WTC11 (cell line): ENCODE data around the gene DAPK1. TPM values are rescaled to one million over a fixed set of nuclear protein-coding genes. Genes with fewer than 3 reads are reported as not detected.
A peak's percentile ranks its signal among the peaks of the same experiment; 100 is the strongest.

Experiments
- ETV6 ChIP-seq: sonication (generic); formaldehyde crosslinking; IDR thresholded peaks from 2 replicates; pipeline ENCODE4 v1.8.1; 2022; ENCODE audit warnings: mild to moderate bottlenecking, missing genetic modification reagents
- FOXK1 ChIP-seq: sonication (generic); formaldehyde crosslinking; IDR thresholded peaks from 2 replicates; pipeline ENCODE4 v1.8.0; 2022; ENCODE audit warnings: mild to moderate bottlenecking, moderate library complexity, missing genetic modification reagents
- MXD4 ChIP-seq: fragments of 250-450 bp; sonication (Bioruptor Pico); IDR thresholded peaks from 2 replicates; pipeline ENCODE4 v1.8.0; 2021; ENCODE audit warnings: mild to moderate bottlenecking, moderate library complexity, borderline replicate concordance
- MYBL2 ChIP-seq: sonication (generic); formaldehyde crosslinking; IDR thresholded peaks from 2 replicates; pipeline ENCODE4 v1.8.1; 2023; ENCODE audit warnings: mild to moderate bottlenecking, moderate library complexity, missing genetic modification reagents
- NFYB ChIP-seq: sonication (generic); formaldehyde crosslinking; conservative IDR thresholded peaks from 2 replicates; pipeline ENCODE4 v1.8.0; 2022; ENCODE audit warnings: low read depth, missing genetic modification reagents
- NR1H2 ChIP-seq: sonication (generic); formaldehyde crosslinking; IDR thresholded peaks from 2 replicates; pipeline ENCODE4 v1.9.0; 2021; ENCODE audit warnings: mild to moderate bottlenecking, moderate library complexity, missing genetic modification reagents
- NR2C2 ChIP-seq: sonication (generic); formaldehyde crosslinking; IDR thresholded peaks from 2 replicates; pipeline ENCODE4 v1.8.0; 2022; ENCODE audit warnings: mild to moderate bottlenecking, missing genetic modification reagents
- RORB ChIP-seq: fragments of 250-450 bp; sonication (Bioruptor Pico); IDR thresholded peaks from 2 replicates; pipeline ENCODE4 v1.9.0; 2021; ENCODE audit warnings: mild to moderate bottlenecking
- SMAD3 ChIP-seq: sonication (generic); formaldehyde crosslinking; IDR thresholded peaks from 2 replicates; pipeline ENCODE4 v1.8.0; 2022; ENCODE audit warnings: missing genetic modification reagents, mild to moderate bottlenecking, borderline replicate concordance
- SOX15 ChIP-seq: fragments of 250-450 bp; sonication (Bioruptor Pico); IDR thresholded peaks from 2 replicates; pipeline ENCODE4 v1.9.0; 2021; ENCODE audit warnings: mild to moderate bottlenecking
- SP1 ChIP-seq: sonication (generic); formaldehyde crosslinking; conservative IDR thresholded peaks from 2 replicates; pipeline ENCODE4 v1.8.1; 2022; ENCODE audit warnings: missing genetic modification reagents
- TEAD1 ChIP-seq: sonication (generic); formaldehyde crosslinking; IDR thresholded peaks from 2 replicates; pipeline ENCODE4 v1.8.0; 2022; ENCODE audit warnings: mild to moderate bottlenecking, missing genetic modification reagents
- TEAD4 ChIP-seq: sonication (generic); formaldehyde crosslinking; IDR thresholded peaks from 2 replicates; pipeline ENCODE4 v1.8.0; 2022; ENCODE audit warnings: mild to moderate bottlenecking, missing genetic modification reagents
- ZNF138 ChIP-seq: sonication (generic); formaldehyde crosslinking; conservative IDR thresholded peaks from 2 replicates; pipeline ENCODE4 v1.8.1; 2022; ENCODE audit warnings: mild to moderate bottlenecking, moderate library complexity, missing genetic modification reagents
- ZNF671 ChIP-seq: fragments of 250-450 bp; sonication (Bioruptor Pico); IDR thresholded peaks from 2 replicates; pipeline ENCODE4 v1.8.0; 2021; ENCODE audit warnings: mild to moderate bottlenecking
- total RNA-seq: library from RNA; stranded (reverse); gene quantifications from 3 replicates; pipeline ENCODE4 v1.2.3, GENCODE V29; 2021
- TF ChIP-seq, protein P1 (sequence below): sonication (generic); formaldehyde crosslinking; IDR thresholded peaks from 2 replicates; pipeline ENCODE4 v1.8.1; 2023; ENCODE audit warnings: mild to moderate bottlenecking, missing genetic modification reagents
- TF ChIP-seq, protein P2 (sequence below): sonication (generic); formaldehyde crosslinking; IDR thresholded peaks from 2 replicates; pipeline ENCODE4 v1.8.1; 2023; ENCODE audit warnings: mild to moderate bottlenecking, missing genetic modification reagents, moderate library complexity
- TF ChIP-seq, protein P3 (sequence below): sonication (generic); formaldehyde crosslinking; IDR thresholded peaks from 2 replicates; pipeline ENCODE4 v1.8.1; 2022; ENCODE audit warnings: missing genetic modification reagents, borderline replicate concordance
- TF ChIP-seq, protein P4 (sequence below): fragments of 250-450 bp; sonication (Bioruptor Pico); IDR thresholded peaks from 2 replicates; pipeline ENCODE4 v1.9.0; 2021; ENCODE audit warnings: mild to moderate bottlenecking
- TF ChIP-seq, protein P5 (sequence below): sonication (generic); formaldehyde crosslinking; conservative IDR thresholded peaks from 2 replicates; pipeline ENCODE4 v1.8.1; 2023; ENCODE audit warnings: mild to moderate bottlenecking, low read depth, missing genetic modification reagents, moderate library complexity
- TF ChIP-seq, protein P6 (sequence below): sonication (generic); formaldehyde crosslinking; IDR thresholded peaks from 2 replicates; pipeline ENCODE4 v1.8.1; 2022; ENCODE audit warnings: low read depth, mild to moderate bottlenecking, moderate library complexity, missing genetic modification reagents, borderline replicate concordance
- TF ChIP-seq, protein P7 (sequence below): fragments of 250-450 bp; sonication (Bioruptor Pico); IDR thresholded peaks from 2 replicates; pipeline ENCODE4 v1.8.0; 2021; ENCODE audit warnings: mild to moderate bottlenecking

DAPK1 gene
- total RNA-seq, 1 experiment from 2014 or later = 129 TPM

DNA sequence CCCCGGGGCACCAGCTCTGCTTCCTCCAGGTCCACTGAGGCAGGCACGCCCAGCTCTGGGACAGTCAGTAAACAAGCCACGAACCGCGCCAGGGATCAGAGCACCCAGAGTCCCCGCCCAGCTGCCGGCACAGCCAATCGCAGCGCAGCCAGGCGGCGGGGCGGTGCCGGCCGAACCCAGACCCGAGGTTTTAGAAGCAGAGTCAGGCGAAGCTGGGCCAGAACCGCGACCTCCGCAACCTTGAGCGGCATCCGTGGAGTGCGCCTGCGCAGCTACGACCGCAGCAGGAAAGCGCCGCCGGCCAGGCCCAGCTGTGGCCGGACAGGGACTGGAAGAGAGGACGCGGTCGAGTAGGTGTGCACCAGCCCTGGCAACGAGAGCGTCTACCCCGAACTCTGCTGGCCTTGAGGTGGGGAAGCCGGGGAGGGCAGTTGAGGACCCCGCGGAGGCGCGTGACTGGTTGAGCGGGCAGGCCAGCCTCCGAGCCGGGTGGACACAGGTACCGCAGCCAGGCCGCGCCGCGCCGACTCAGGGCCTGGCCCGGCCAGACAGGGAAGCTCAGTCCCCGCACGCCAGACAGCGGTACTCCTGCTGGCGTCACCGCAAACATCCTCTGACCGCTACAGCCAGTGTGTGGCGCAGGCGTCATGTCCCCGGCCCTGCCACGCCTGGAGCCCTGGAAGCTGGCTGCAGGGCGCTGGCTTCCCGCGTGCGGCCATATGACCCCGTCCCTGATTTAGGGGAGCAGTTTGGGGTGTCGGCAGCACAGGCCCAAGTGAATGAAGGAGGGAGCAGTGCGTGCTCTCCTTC, 228.4 kb downstream of the DAPK1 start, which contains the start of gene CTSL (continued):
- TF ChIP-seq NR1H2 (CRISPR knock-in tag) (no peak), NR2C2 (no peak), ETV6 (peak; percentile 78), SOX15 (CRISPR knock-in tag) (no peak), MYBL2 (CRISPR knock-in tag) (no peak), ZNF138 (no peak), MXD4 (CRISPR knock-in tag) (no peak), SMAD3 (CRISPR knock-in tag) (peak; percentile 65; the same call in 1 of the 2 replicates), ZNF671 (CRISPR knock-in tag) (no peak), TEAD1 (CRISPR knock-in tag) (0 out of 2 replicates have a peak, but pooled peaks have one; percentile 32), TEAD4 (no peak), FOXK1 (peak; percentile 73), SP1 (peak; percentile 55), RORB (CRISPR knock-in tag) (no peak), NFYB (CRISPR knock-in tag) (no peak; the same call in 1 of the 2 replicates)
- TF ChIP-seq, protein P1, sequence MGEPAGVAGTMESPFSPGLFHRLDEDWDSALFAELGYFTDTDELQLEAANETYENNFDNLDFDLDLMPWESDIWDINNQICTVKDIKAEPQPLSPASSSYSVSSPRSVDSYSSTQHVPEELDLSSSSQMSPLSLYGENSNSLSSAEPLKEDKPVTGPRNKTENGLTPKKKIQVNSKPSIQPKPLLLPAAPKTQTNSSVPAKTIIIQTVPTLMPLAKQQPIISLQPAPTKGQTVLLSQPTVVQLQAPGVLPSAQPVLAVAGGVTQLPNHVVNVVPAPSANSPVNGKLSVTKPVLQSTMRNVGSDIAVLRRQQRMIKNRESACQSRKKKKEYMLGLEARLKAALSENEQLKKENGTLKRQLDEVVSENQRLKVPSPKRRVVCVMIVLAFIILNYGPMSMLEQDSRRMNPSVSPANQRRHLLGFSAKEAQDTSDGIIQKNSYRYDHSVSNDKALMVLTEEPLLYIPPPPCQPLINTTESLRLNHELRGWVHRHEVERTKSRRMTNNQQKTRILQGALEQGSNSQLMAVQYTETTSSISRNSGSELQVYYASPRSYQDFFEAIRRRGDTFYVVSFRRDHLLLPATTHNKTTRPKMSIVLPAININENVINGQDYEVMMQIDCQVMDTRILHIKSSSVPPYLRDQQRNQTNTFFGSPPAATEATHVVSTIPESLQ = no peak
- TF ChIP-seq, protein P2, sequence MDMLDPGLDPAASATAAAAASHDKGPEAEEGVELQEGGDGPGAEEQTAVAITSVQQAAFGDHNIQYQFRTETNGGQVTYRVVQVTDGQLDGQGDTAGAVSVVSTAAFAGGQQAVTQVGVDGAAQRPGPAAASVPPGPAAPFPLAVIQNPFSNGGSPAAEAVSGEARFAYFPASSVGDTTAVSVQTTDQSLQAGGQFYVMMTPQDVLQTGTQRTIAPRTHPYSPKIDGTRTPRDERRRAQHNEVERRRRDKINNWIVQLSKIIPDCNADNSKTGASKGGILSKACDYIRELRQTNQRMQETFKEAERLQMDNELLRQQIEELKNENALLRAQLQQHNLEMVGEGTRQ (CRISPR knock-in tag) = peak; percentile 16; the same call in 1 of the 2 replicates
- TF ChIP-seq, protein P3, sequence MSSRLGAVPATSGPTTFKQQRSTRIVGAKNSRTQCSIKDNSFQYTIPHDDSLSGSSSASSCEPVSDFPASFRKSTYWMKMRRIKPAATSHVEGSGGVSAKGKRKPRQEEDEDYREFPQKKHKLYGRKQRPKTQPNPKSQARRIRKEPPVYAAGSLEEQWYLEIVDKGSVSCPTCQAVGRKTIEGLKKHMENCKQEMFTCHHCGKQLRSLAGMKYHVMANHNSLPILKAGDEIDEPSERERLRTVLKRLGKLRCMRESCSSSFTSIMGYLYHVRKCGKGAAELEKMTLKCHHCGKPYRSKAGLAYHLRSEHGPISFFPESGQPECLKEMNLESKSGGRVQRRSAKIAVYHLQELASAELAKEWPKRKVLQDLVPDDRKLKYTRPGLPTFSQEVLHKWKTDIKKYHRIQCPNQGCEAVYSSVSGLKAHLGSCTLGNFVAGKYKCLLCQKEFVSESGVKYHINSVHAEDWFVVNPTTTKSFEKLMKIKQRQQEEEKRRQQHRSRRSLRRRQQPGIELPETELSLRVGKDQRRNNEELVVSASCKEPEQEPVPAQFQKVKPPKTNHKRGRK (CRISPR knock-in tag) = no peak
- TF ChIP-seq, protein P4, sequence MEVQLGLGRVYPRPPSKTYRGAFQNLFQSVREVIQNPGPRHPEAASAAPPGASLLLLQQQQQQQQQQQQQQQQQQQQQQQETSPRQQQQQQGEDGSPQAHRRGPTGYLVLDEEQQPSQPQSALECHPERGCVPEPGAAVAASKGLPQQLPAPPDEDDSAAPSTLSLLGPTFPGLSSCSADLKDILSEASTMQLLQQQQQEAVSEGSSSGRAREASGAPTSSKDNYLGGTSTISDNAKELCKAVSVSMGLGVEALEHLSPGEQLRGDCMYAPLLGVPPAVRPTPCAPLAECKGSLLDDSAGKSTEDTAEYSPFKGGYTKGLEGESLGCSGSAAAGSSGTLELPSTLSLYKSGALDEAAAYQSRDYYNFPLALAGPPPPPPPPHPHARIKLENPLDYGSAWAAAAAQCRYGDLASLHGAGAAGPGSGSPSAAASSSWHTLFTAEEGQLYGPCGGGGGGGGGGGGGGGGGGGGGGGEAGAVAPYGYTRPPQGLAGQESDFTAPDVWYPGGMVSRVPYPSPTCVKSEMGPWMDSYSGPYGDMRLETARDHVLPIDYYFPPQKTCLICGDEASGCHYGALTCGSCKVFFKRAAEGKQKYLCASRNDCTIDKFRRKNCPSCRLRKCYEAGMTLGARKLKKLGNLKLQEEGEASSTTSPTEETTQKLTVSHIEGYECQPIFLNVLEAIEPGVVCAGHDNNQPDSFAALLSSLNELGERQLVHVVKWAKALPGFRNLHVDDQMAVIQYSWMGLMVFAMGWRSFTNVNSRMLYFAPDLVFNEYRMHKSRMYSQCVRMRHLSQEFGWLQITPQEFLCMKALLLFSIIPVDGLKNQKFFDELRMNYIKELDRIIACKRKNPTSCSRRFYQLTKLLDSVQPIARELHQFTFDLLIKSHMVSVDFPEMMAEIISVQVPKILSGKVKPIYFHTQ (CRISPR knock-in tag) = no peak
- TF ChIP-seq, protein P5, sequence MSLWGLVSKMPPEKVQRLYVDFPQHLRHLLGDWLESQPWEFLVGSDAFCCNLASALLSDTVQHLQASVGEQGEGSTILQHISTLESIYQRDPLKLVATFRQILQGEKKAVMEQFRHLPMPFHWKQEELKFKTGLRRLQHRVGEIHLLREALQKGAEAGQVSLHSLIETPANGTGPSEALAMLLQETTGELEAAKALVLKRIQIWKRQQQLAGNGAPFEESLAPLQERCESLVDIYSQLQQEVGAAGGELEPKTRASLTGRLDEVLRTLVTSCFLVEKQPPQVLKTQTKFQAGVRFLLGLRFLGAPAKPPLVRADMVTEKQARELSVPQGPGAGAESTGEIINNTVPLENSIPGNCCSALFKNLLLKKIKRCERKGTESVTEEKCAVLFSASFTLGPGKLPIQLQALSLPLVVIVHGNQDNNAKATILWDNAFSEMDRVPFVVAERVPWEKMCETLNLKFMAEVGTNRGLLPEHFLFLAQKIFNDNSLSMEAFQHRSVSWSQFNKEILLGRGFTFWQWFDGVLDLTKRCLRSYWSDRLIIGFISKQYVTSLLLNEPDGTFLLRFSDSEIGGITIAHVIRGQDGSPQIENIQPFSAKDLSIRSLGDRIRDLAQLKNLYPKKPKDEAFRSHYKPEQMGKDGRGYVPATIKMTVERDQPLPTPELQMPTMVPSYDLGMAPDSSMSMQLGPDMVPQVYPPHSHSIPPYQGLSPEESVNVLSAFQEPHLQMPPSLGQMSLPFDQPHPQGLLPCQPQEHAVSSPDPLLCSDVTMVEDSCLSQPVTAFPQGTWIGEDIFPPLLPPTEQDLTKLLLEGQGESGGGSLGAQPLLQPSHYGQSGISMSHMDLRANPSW (CRISPR knock-in tag) = no peak
- TF ChIP-seq, protein P6, sequence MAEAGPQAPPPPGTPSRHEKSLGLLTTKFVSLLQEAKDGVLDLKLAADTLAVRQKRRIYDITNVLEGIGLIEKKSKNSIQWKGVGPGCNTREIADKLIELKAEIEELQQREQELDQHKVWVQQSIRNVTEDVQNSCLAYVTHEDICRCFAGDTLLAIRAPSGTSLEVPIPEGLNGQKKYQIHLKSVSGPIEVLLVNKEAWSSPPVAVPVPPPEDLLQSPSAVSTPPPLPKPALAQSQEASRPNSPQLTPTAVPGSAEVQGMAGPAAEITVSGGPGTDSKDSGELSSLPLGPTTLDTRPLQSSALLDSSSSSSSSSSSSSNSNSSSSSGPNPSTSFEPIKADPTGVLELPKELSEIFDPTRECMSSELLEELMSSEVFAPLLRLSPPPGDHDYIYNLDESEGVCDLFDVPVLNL = no peak
- TF ChIP-seq, protein P7, sequence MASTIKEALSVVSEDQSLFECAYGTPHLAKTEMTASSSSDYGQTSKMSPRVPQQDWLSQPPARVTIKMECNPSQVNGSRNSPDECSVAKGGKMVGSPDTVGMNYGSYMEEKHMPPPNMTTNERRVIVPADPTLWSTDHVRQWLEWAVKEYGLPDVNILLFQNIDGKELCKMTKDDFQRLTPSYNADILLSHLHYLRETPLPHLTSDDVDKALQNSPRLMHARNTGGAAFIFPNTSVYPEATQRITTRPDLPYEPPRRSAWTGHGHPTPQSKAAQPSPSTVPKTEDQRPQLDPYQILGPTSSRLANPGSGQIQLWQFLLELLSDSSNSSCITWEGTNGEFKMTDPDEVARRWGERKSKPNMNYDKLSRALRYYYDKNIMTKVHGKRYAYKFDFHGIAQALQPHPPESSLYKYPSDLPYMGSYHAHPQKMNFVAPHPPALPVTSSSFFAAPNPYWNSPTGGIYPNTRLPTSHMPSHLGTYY (CRISPR knock-in tag) = no peak
